Measurements from ENCODE around the gene APH1B. TPM values are rescaled to one million over a fixed set of nuclear protein-coding genes. Genes with fewer than 3 reads are reported as not detected.

The APH1B gene
- total RNA-seq, 1 experiment from 2014 or later, result 14.0 TPM

GRCh38 chr15:63351170-63351569 lies 73.8 kb downstream of the APH1B start:
- H3K4me1 ChIP-seq (ENCODE audit: control insufficient read depth, insufficient read depth, low read length), result no peaks in the 10 kb centered on the region
- TF ChIP-seq CTCF (IDR thresholded peaks at IDR 0.05) (no peak), REST (IDR thresholded peaks at IDR 0.05; ENCODE audit: insufficient read depth in 1 of 2, low read depth in 2 of 2, low read length in 1 of 2) (no peak), SIN3A (IDR thresholded peaks at IDR 0.05; ENCODE audit: borderline replicate concordance, insufficient read depth, low read depth, low read length) (no peak), TCF7L2 (IDR thresholded peaks at IDR 0.05; ENCODE audit: low read depth, low read length) (no peak), POLR2AphosphoS5 (IDR thresholded peaks at IDR 0.05; ENCODE audit: low read depth, low read length) (no peak)
- POLR2A ChIA-PET, result interaction anchor here (0.6 to 0.7 kb wide), 2 partner anchors 15 to 70 kb away, joined by 4 to 7 read pairs; no protein-coding TSS in a partner anchor
- no TSS peak for BruUV-seq (replicated peaks)
- H3K4me3 ChIP-seq (ENCODE audit: low read depth in 2 of 2, low read length in 2 of 2), result no peak overlapping the region
- in situ Hi-C loops (cut with HindIII; ENCODE audit: low pct_unique_long_range_greater_than_20kb, low sequenced_read_pairs), result no loop called here
- no peak for ATAC-seq
- H3K27ac ChIP-seq (ENCODE audit: low read length), result no peak overlapping the region
- H3K9me3 ChIP-seq (ENCODE audit: control insufficient read depth, insufficient read depth, low read depth, low read length), result no peaks in the 10 kb centered on the region
- intact Hi-C loops (cut with micrococcal nuclease; ENCODE audit: unreplicated experiment), result no loop called here
- no peak for DNase-seq (ENCODE audit: low read depth, low spot score)
- CTCF ChIA-PET, result no interaction called here
- H3K36me3 ChIP-seq (ENCODE audit: control insufficient read depth, insufficient read depth, low read length), result no peaks in the 10 kb centered on the region
- no peaks in the 10 kb centered on the region for H3K27me3 ChIP-seq (ENCODE audit: control insufficient read depth, insufficient read depth, low read length)

GRCh38 chr15:63352808-63353207 lies 75.4 kb downstream of the APH1B start:
- ChIA-PET POLR2A (no interaction called here), CTCF (no interaction called here)
- Histone ChIP-seq H3K9me3 (ENCODE audit: control insufficient read depth, insufficient read depth, low read depth, low read length) (no peaks in the 10 kb centered on the region), H3K4me1 (ENCODE audit: control insufficient read depth, insufficient read depth, low read length) (no peaks in the 10 kb centered on the region), H3K4me3 (ENCODE audit: low read depth in 2 of 2, low read length in 2 of 2) (no peak overlapping the region), H3K36me3 (ENCODE audit: control insufficient read depth, insufficient read depth, low read length) (no peaks in the 10 kb centered on the region), H3K27me3 (ENCODE audit: control insufficient read depth, insufficient read depth, low read length) (no peaks in the 10 kb centered on the region), H3K27ac (ENCODE audit: low read length) (no peak overlapping the region)
- BruUV-seq (replicated peaks), result no TSS peak
- intact Hi-C loops (cut with micrococcal nuclease; ENCODE audit: unreplicated experiment) (no loop called here), in situ Hi-C loops (cut with HindIII; ENCODE audit: low pct_unique_long_range_greater_than_20kb, low sequenced_read_pairs) (no loop called here)
- TF ChIP-seq SIN3A (IDR thresholded peaks at IDR 0.05; ENCODE audit: borderline replicate concordance, insufficient read depth, low read depth, low read length) (no peak), POLR2AphosphoS5 (IDR thresholded peaks at IDR 0.05; ENCODE audit: low read depth, low read length) (no peak), CTCF (IDR thresholded peaks at IDR 0.05) (no peak), REST (IDR thresholded peaks at IDR 0.05; ENCODE audit: insufficient read depth in 1 of 2, low read depth in 2 of 2, low read length in 1 of 2) (no peak), TCF7L2 (IDR thresholded peaks at IDR 0.05; ENCODE audit: low read depth, low read length) (no peak)
- DNase-seq (ENCODE audit: low read depth, low spot score) (no peak), ATAC-seq (no peak)

Data from Panc1 (cell line).